ENCODE measurements around the gene PACRGL.

The PACRGL gene

GRCh38 chr4:20682853-20683252 lies 17.4 kb upstream of the PACRGL start:
- H3F3A ChIP-seq (ENCODE audit: insufficient read depth, low read length): no peaks in the 10 kb centered on the region
- no peaks in the 10 kb centered on the region for H3K9me3 ChIP-seq (ENCODE audit: low read length)
- TF ChIP-seq EZH2 (IDR thresholded peaks at IDR 0.05; ENCODE audit: borderline replicate concordance, low read length) (no peak), CTCF (IDR thresholded peaks at IDR 0.05; ENCODE audit: low read length) (no peak)
- H3K79me2 ChIP-seq (ENCODE audit: insufficient read depth, low read length): no peaks in the 10 kb centered on the region
- no peaks in the 10 kb centered on the region for H3K36me3 ChIP-seq (ENCODE audit: insufficient read depth, low read length)
- H3K4me3 ChIP-seq (ENCODE audit: low read depth, low read length, poor library complexity, severe bottlenecking): no peak overlapping the region
- H3K27me3 ChIP-seq (ENCODE audit: insufficient read depth, low read length): no peaks in the 10 kb centered on the region
- H4K20me1 ChIP-seq (ENCODE audit: insufficient read depth, low read length): no peaks in the 10 kb centered on the region
- no peak overlapping the region for H3K4me2 ChIP-seq (ENCODE audit: low read length)
- H3K4me1 ChIP-seq (ENCODE audit: insufficient read depth, low read length, severe bottlenecking): no peaks in the 10 kb centered on the region
- H3K9me2 ChIP-seq (ENCODE audit: low read depth, low read length): no peaks in the 10 kb centered on the region
- no peak overlapping the region for H3K9ac ChIP-seq (ENCODE audit: low read length)
- no peak overlapping the region for H3K27ac ChIP-seq (ENCODE audit: low read depth, low read length, poor library complexity, severe bottlenecking)
- H2AFZ ChIP-seq (ENCODE audit: low read length): no peak overlapping the region

DNA sequence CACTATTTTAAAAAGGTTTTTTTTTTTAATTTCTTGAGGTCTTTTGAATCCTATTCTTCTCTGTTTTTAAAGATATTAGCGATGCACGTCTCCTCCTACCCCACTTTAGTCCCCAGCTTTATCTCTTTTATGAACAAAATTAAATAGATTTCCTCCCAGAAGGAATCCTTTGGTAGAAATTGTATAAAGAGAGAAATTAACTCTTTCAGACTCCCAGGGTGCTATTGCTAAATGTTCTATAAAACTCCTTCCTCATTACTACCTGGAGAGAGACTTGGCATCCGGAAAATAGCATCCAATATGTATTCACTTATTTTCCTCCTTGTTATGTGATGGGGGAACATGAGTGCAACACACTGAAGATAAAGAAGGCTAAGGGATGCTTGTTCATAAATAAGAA lies 16.5 kb upstream of the PACRGL start:
- TF ChIP-seq CTCF (IDR thresholded peaks at IDR 0.05; ENCODE audit: low read length): no peak
- TF ChIP-seq EZH2 (IDR thresholded peaks at IDR 0.05; ENCODE audit: borderline replicate concordance, low read length): no peak
- Histone ChIP-seq H3K27me3 (ENCODE audit: insufficient read depth, low read length) (no peaks in the 10 kb centered on the region), H3K4me2 (ENCODE audit: low read length) (no peak overlapping the region), H3K4me3 (ENCODE audit: low read depth, low read length, poor library complexity, severe bottlenecking) (no peak overlapping the region), H4K20me1 (ENCODE audit: insufficient read depth, low read length) (no peaks in the 10 kb centered on the region), H3K9me3 (ENCODE audit: low read length) (no peaks in the 10 kb centered on the region), H3F3A (ENCODE audit: insufficient read depth, low read length) (no peaks in the 10 kb centered on the region), H3K4me1 (ENCODE audit: insufficient read depth, low read length, severe bottlenecking) (no peaks in the 10 kb centered on the region), H3K79me2 (ENCODE audit: insufficient read depth, low read length) (no peaks in the 10 kb centered on the region), H3K27ac (ENCODE audit: low read depth, low read length, poor library complexity, severe bottlenecking) (no peak overlapping the region), H3K36me3 (ENCODE audit: insufficient read depth, low read length) (no peaks in the 10 kb centered on the region), H3K9ac (ENCODE audit: low read length) (no peak overlapping the region), H3K9me2 (ENCODE audit: low read depth, low read length) (no peaks in the 10 kb centered on the region), H2AFZ (ENCODE audit: low read length) (no peak overlapping the region)

DNA sequence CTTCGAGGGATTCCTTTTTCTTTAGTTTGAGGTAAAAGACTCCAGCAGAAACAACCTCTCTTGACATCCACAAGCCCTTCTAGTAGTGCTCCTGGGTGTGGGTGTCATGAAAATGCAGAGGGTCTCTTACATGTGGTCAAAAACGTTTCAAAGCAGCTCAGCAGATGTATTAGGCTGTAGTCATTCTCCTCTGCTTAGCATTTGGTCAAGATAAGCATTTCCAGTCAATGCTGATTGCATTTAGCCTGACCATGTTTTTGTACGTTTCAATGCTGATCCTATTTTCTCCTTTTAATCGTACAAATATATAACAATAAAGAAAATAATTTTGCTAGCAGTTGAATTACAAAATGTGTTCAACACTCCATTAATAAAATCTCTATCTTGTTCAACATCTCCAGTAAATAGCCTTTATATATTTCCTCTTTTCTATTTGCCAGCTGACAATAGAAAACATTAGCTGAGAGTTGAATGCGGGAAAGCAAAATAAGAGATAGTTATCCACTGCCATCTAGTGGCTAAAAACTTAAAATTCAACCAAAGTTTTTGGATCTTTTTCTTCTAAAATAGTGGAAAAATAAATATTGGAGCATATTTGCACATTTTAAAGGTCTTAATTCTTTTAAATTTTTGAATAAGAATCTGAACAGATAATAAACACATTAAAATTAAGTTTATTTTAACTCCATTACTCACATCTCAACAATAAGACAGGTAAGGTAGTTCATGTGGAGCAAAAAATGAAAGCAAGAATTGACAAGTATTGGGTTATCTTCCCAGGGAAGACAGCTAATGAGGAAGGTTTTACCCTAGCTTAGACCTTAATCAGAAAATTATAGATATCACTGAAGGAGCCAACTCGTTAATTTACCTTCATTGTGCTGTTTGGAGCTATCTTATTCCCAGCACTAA lies 15.2 kb upstream of the PACRGL start:
- H2AFZ ChIP-seq (ENCODE audit: low read length): no peak overlapping the region
- no peak overlapping the region for H3K4me2 ChIP-seq (ENCODE audit: low read length)
- peak; percentile 37 for TF ChIP-seq CTCF (IDR thresholded peaks at IDR 0.05; ENCODE audit: low read length)
- TF ChIP-seq EZH2 (IDR thresholded peaks at IDR 0.05; ENCODE audit: borderline replicate concordance, low read length): no peak

More for the DNA sequence above, 15.2 kb upstream of the PACRGL start:
- H3F3A ChIP-seq (ENCODE audit: insufficient read depth, low read length): no peaks in the 10 kb centered on the region
- no peaks in the 10 kb centered on the region for H3K9me3 ChIP-seq (ENCODE audit: low read length)
- H4K20me1 ChIP-seq (ENCODE audit: insufficient read depth, low read length): no peaks in the 10 kb centered on the region
- H3K27me3 ChIP-seq (ENCODE audit: insufficient read depth, low read length): no peaks in the 10 kb centered on the region
- no peaks in the 10 kb centered on the region for H3K36me3 ChIP-seq (ENCODE audit: insufficient read depth, low read length)
- H3K9me2 ChIP-seq (ENCODE audit: low read depth, low read length): no peaks in the 10 kb centered on the region
- no peaks in the 10 kb centered on the region for H3K79me2 ChIP-seq (ENCODE audit: insufficient read depth, low read length)
- no peak overlapping the region for H3K27ac ChIP-seq (ENCODE audit: low read depth, low read length, poor library complexity, severe bottlenecking)
- no peak overlapping the region for H3K4me3 ChIP-seq (ENCODE audit: low read depth, low read length, poor library complexity, severe bottlenecking)
- H3K9ac ChIP-seq (ENCODE audit: low read length): no peak overlapping the region
- H3K4me1 ChIP-seq (ENCODE audit: insufficient read depth, low read length, severe bottlenecking): no peaks in the 10 kb centered on the region

Data from OCI-LY1 (cell line).